ENCODE data around the gene TAF7.
"Not testable (repeated sequence)": the region's sequence is repeated elsewhere in the genome, so short reads cannot be mapped to it uniquely, and the experiment has no call there.

Gene TAF7

GRCh38 chr5:141342773-141343172, 22.2 kb upstream of the TAF7 start (continued):
- TF ChIP-seq POU6F1 (CRISPR knock-in tag; IDR thresholded peaks at IDR 0.05; ENCODE audit: borderline replicate concordance, low read depth) (no peak), ESRRG (CRISPR knock-in tag; IDR thresholded peaks at IDR 0.05) (no peak), TOX (CRISPR knock-in tag; IDR thresholded peaks at IDR 0.05; ENCODE audit: borderline replicate concordance) (no peak)

DNA sequence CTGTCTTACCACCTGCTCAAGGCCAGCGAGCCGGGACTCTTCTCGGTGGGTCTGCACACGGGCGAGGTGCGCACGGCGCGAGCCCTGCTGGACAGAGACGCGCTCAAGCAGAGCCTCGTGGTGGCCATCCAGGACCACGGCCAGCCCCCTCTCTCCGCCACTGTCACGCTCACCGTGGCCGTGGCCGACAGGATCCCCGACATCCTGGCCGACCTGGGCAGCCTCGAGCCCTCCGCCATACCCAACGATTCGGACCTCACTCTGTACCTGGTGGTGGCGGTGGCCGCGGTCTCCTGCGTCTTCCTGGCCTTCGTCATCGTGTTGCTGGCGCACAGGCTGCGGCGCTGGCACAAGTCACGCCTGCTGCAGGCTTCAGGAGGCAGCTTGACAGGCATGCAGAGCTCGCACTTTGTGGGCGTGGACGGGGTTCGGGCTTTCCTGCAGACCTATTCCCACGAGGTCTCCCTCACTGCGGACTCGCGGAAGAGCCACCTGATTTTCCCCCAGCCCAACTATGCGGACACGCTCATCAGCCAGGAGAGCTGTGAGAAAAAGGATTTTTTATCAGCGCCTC, 20.3 kb upstream of the TAF7 start:
- not testable (repeated sequence) for ATAC-seq

GRCh38 chr5:141338538-141339306, 18.1 kb upstream of the TAF7 start, which contains the start of gene PCDHGA2:
TSS of gene PCDHGA2 (plus strand) at chr5:141338760.
- 0 out of 3 replicates have a peak, but pooled peaks have one; percentile 25 for ATAC-seq
- no peak for TF ChIP-seq ESRRG (CRISPR knock-in tag; IDR thresholded peaks at IDR 0.05)
- TF ChIP-seq GLIS3 (CRISPR knock-in tag; IDR thresholded peaks at IDR 0.05), result no peak
- TF ChIP-seq, protein P1, sequence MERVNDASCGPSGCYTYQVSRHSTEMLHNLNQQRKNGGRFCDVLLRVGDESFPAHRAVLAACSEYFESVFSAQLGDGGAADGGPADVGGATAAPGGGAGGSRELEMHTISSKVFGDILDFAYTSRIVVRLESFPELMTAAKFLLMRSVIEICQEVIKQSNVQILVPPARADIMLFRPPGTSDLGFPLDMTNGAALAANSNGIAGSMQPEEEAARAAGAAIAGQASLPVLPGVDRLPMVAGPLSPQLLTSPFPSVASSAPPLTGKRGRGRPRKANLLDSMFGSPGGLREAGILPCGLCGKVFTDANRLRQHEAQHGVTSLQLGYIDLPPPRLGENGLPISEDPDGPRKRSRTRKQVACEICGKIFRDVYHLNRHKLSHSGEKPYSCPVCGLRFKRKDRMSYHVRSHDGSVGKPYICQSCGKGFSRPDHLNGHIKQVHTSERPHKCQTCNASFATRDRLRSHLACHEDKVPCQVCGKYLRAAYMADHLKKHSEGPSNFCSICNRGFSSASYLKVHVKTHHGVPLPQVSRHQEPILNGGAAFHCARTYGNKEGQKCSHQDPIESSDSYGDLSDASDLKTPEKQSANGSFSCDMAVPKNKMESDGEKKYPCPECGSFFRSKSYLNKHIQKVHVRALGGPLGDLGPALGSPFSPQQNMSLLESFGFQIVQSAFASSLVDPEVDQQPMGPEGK (CRISPR knock-in tag; IDR thresholded peaks at IDR 0.05; ENCODE audit: borderline replicate concordance), result no peak
- TF ChIP-seq RARB (CRISPR knock-in tag; IDR thresholded peaks at IDR 0.05), result no peak
- TF ChIP-seq ISL1 (CRISPR knock-in tag; IDR thresholded peaks at IDR 0.05), result no peak
- TF ChIP-seq, protein P2, sequence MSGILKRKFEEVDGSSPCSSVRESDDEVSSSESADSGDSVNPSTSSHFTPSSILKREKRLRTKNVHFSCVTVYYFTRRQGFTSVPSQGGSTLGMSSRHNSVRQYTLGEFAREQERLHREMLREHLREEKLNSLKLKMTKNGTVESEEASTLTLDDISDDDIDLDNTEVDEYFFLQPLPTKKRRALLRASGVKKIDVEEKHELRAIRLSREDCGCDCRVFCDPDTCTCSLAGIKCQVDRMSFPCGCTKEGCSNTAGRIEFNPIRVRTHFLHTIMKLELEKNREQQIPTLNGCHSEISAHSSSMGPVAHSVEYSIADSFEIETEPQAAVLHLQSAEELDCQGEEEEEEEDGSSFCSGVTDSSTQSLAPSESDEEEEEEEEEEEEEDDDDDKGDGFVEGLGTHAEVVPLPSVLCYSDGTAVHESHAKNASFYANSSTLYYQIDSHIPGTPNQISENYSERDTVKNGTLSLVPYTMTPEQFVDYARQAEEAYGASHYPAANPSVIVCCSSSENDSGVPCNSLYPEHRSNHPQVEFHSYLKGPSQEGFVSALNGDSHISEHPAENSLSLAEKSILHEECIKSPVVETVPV (CRISPR knock-in tag; IDR thresholded peaks at IDR 0.05), result no peak
- TF ChIP-seq SNAI2 (CRISPR knock-in tag; IDR thresholded peaks at IDR 0.05), result no peak
- no peak for TF ChIP-seq ZC3H10 (CRISPR knock-in tag; IDR thresholded peaks at IDR 0.05)
- TF ChIP-seq OSR1 (CRISPR knock-in tag; IDR thresholded peaks at IDR 0.05), result no peak
- TF ChIP-seq ZNF70 (CRISPR knock-in tag; IDR thresholded peaks at IDR 0.05), result no peak
- TF ChIP-seq ZFP3 (CRISPR knock-in tag; IDR thresholded peaks at IDR 0.05), result no peak
- no peak for TF ChIP-seq ZNF8 (CRISPR knock-in tag; IDR thresholded peaks at IDR 0.05)
- no peak for TF ChIP-seq BACH2 (CRISPR knock-in tag; IDR thresholded peaks at IDR 0.05; ENCODE audit: borderline replicate concordance)
- no peak for TF ChIP-seq CSDC2 (CRISPR knock-in tag; IDR thresholded peaks at IDR 0.05)
- TF ChIP-seq, protein P3, sequence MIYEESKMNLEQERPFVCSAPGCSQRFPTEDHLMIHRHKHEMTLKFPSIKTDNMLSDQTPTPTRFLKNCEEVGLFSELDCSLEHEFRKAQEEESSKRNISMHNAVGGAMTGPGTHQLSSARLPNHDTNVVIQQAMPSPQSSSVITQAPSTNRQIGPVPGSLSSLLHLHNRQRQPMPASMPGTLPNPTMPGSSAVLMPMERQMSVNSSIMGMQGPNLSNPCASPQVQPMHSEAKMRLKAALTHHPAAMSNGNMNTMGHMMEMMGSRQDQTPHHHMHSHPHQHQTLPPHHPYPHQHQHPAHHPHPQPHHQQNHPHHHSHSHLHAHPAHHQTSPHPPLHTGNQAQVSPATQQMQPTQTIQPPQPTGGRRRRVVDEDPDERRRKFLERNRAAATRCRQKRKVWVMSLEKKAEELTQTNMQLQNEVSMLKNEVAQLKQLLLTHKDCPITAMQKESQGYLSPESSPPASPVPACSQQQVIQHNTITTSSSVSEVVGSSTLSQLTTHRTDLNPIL (CRISPR knock-in tag; IDR thresholded peaks at IDR 0.05; ENCODE audit: low read depth), result no peak
- no peak for TF ChIP-seq PPARA (CRISPR knock-in tag; IDR thresholded peaks at IDR 0.05; ENCODE audit: borderline replicate concordance)
- no peak for TF ChIP-seq POU6F1 (CRISPR knock-in tag; IDR thresholded peaks at IDR 0.05; ENCODE audit: borderline replicate concordance, low read depth)
- no peak for TF ChIP-seq TCF4 (CRISPR knock-in tag; IDR thresholded peaks at IDR 0.05; ENCODE audit: borderline replicate concordance)
- no peak for TF ChIP-seq TOX (CRISPR knock-in tag; IDR thresholded peaks at IDR 0.05; ENCODE audit: borderline replicate concordance)

DNA sequence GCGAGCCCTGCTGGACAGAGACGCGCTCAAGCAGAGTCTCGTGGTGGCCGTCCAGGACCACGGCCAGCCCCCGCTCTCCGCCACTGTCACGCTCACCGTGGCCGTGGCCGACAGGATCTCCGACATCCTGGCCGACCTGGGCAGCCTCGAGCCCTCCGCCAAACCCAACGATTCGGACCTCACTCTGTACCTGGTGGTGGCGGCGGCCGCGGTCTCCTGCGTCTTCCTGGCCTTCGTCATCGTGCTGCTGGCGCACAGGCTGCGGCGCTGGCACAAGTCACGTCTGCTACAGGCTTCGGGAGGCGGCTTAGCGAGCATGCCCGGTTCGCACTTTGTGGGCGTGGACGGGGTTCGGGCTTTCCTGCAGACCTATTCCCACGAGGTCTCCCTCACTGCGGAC, 12.0 kb upstream of the TAF7 start:
- ATAC-seq, result not testable (repeated sequence)

All from SK-N-SH treated with all-trans-retinoic acid at 6 μM for 48 hours (cell line).